Testis (tissue), 3 donors: ENCODE data around the gene FANCG. TPM values are rescaled to one million over a fixed set of nuclear protein-coding genes. Genes with fewer than 3 reads are reported as not detected.

ENCODE experiments used
- DNase-seq: peaks from one replicate; pipeline ENCODE4 v3.0.0-alpha.2; 2019
- H3K27ac ChIP-seq, 2 donors: fragments of 200-600 bp; sonication (generic); one replicate each; pipeline ENCODE4 v1.5.1; 2019
- H3K27me3 ChIP-seq: fragments of 200-600 bp; sonication (generic); one replicate; pipeline ENCODE4 v1.5.1; 2019
- H3K36me3 ChIP-seq: fragments of 200-600 bp; sonication (generic); one replicate; pipeline ENCODE4 v1.5.1; 2017; ENCODE audit warnings: low read depth; ENCODE audit errors: missing control alignments
- H3K4me1 ChIP-seq: fragments of 200-600 bp; sonication (generic); one replicate; pipeline ENCODE4 v1.5.1; 2019
- H3K4me3 ChIP-seq, 2 donors: fragments of 200-600 bp; sonication (generic); one replicate each; pipeline ENCODE4 v1.5.1; 2017 to 2019
- H3K9me3 ChIP-seq: fragments of 200-600 bp; sonication (generic); one replicate; pipeline ENCODE4 v1.5.1; 2017
- CTCF ChIP-seq, 3 experiments: fragments of 450-650 bp in 2 of 3; fragments of 200-600 bp in 1 of 3; sonication (generic) in 1 of 3; IDR thresholded peaks; one replicate each; pipeline ENCODE4 v1.5.1; 2016 to 2019; ENCODE audit warnings: antibody characterized with exemption in 3 of 3, mild to moderate bottlenecking in 2 of 3, moderate library complexity in 1 of 3
- POLR2A ChIP-seq: fragments of 450-650 bp; IDR thresholded peaks from one replicate; pipeline ENCODE4 v1.6.1; 2017; ENCODE audit warnings: antibody characterized with exemption, mild to moderate bottlenecking, moderate library complexity
- WGBS, 2 donors: methylation state at CpG; one replicate each; pipeline ENCODE4 v1.1.5; 2018; 5-methylcytosine and 5-hydroxymethylcytosine counted together
- intact Hi-C: fragments of 100-400 bp; cut with DNase I; formaldehyde crosslinking; loops from one replicate; pipeline ENCODE4 v1.15.1; 2023; ENCODE audit warnings: low total_unique reads
- polyA plus RNA-seq: library from polyadenylated mRNA; stranded (reverse); fragments of 350-450 nt; fragmentation: Illumina TruSeq; extraction: RNeasy Lipid Tissue Mini Kit (QIAGEN cat#74804); gene quantifications from one replicate; pipeline ENCODE4 v1.2.3, GENCODE V29; 2014; ENCODE audit warnings: low read depth, low replicate concordance; ENCODE audit not compliant: insufficient read depth
- total RNA-seq, 2 donors: library from RNA; depleted of rRNA; stranded (reverse); fragments of >200 nt; gene quantifications; one replicate each; pipeline ENCODE4 v1.2.3, GENCODE V29; 2016

The FANCG gene
- total and polyA plus RNA-seq, 3 donors from 2014 or later, result 25.5 to 57.2 (median 32.3) TPM

DNA sequence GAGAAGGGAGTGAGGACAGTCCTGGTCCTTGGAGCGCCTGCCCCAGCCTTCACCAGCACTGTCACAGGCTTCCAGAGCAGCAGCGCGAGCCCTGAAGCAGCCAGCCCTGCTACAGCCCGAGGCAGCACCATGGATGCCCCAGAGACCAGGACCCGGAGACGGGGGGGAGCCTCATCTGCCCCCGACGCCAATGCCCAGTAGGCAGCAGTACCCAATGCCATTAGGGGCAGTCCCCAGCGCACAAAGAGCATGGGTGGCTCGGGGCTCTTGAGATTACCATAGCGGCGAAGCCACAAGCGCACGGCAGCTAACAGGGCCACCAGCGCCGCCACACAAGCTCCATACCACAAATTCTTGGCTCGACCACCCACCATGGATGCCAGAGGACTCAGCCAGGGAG, 11.8 kb upstream of the FANCG start:
- Histone ChIP-seq H3K36me3 (no peaks in the 10 kb centered on the region), H3K4me1 (peaks cover 5% of the 10 kb centered on the region), H3K4me3 (no peak overlapping the region), H3K27me3 (no peaks in the 10 kb centered on the region), H3K27ac (no peak overlapping the region), H3K9me3 (no peaks in the 10 kb centered on the region)
- 87 to 95% methylated on average over 8 to 17 of the region's 17 CpGs for WGBS, 2 donors
- TF ChIP-seq POLR2A (no peak), CTCF (IDR thresholded peaks at IDR 0.05) (no peak)
- no peak for DNase-seq
- intact Hi-C loops, result no loop called here

- TF ChIP-seq CTCF (IDR thresholded peaks at IDR 0.05), result no peak
- no peak for TF ChIP-seq POLR2A
- H3K36me3 ChIP-seq, result no peaks in the 10 kb centered on the region
- no peaks in the 10 kb centered on the region for H3K9me3 ChIP-seq
- no peak overlapping the region for H3K27ac ChIP-seq
- H3K4me1 ChIP-seq, result no peaks in the 10 kb centered on the region
- intact Hi-C loops, result no loop called here
- WGBS, 2 donors, result 94 to 98% methylated on average over 2 of the region's 2 CpGs
- no peak for DNase-seq
- H3K4me3 ChIP-seq, result no peak overlapping the region
- H3K27me3 ChIP-seq, result no peaks in the 10 kb centered on the region
Measured at GRCh38 chr9:35089434-35089833, 9.7 kb upstream of the FANCG start.

DNA sequence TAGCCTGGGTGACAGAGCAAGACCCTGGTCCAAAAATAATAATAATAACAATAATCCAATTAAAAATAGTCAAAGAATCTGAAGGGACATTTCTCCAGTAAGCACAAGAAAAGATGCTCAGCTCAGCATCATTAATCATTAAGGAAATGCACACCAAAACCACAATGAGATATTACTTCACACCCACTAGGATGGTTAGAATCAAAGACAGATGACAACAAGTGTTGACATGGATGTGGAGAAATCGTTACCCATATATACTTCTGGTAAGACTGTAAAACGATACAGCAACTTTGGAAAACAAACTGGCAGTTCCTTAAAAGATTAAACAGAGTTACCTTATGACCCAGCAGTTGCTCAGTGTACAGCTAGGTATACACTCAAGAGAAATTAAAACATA, 5.3 kb upstream of the FANCG start:
- 90% methylated on average over 2 of the region's 2 CpGs for WGBS, 2 donors
- H3K9me3 ChIP-seq, result no peaks in the 10 kb centered on the region

DNA sequence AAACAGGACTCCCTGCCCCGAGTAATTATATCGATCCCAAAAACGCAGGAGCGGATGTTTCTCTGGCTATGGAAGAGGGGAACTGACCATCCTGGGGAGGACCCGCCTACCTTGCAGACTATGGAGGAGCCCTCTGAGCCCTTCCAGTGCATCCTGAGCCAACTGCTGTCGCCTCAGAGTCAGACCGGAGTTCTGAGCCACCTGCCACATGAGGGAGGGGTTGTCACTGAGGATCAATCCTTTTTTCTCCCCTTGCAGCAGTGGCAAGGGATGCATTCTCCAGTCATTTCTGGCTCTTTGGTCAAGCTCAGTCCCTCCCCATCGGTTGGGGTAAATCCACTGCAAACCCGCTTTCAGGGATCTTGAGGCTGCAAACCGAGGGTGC, 709 bp downstream of the FANCG start:
- no peak for DNase-seq

More for the DNA sequence above, 5.3 kb upstream of the FANCG start:
- TF ChIP-seq CTCF (IDR thresholded peaks at IDR 0.05) (no peak), POLR2A (no peak)
- Histone ChIP-seq H3K4me1 (no peaks in the 10 kb centered on the region), H3K27me3 (no peaks in the 10 kb centered on the region), H3K36me3 (no peaks in the 10 kb centered on the region), H3K27ac (no peak overlapping the region), H3K4me3 (no peak overlapping the region)
- intact Hi-C loops, result no loop called here
- DNase-seq, result no peak

More for the DNA sequence above, 709 bp downstream of the FANCG start:
- Histone ChIP-seq H3K9me3 (no peaks in the 10 kb centered on the region), H3K27ac (peak overlapping the region in 1 of 2 donors; percentile 85), H3K27me3 (no peaks in the 10 kb centered on the region), H3K36me3 (no peaks in the 10 kb centered on the region), H3K4me1 (peaks cover 5% of the 10 kb centered on the region), H3K4me3 (peak overlapping the region; percentile 71 to 75)
- TF ChIP-seq POLR2A (no peak), CTCF (IDR thresholded peaks at IDR 0.05) (no peak)
- intact Hi-C loops, result no loop called here
- WGBS, 2 donors, result 2 to 8% methylated on average over 7 to 9 of the region's 10 CpGs
